Epithelial cell of proximal tubule (primary cell): ENCODE results near the gene KBTBD8. TPM values are rescaled to one million over a fixed set of nuclear protein-coding genes. Genes with fewer than 3 reads are reported as not detected.

Experiments
- DNase-seq: peaks from one replicate; pipeline ENCODE4 v3.0.0-alpha.2; 2011; ENCODE audit warnings: low read depth
- H3K4me3 ChIP-seq: 2 replicates; pipeline ENCODE4 v1.5.1; 2011; ENCODE audit warnings: low read depth, mild to moderate bottlenecking, low read length
- total RNA-seq: library from RNA; depleted of rRNA; stranded (reverse); fragments of >200 nt; gene quantifications from 2 replicates; pipeline ENCODE4 v1.2.3, GENCODE V29; 2015
- TF ChIP-seq, protein P1 (sequence below): conservative IDR thresholded peaks from 2 replicates; pipeline ENCODE4 v1.5.1; 2012; ENCODE audit warnings: low read depth, mild to moderate bottlenecking, low read length

KBTBD8 gene
- total RNA-seq, 1 donor from 2014 or later: 0.69 TPM

DNA sequence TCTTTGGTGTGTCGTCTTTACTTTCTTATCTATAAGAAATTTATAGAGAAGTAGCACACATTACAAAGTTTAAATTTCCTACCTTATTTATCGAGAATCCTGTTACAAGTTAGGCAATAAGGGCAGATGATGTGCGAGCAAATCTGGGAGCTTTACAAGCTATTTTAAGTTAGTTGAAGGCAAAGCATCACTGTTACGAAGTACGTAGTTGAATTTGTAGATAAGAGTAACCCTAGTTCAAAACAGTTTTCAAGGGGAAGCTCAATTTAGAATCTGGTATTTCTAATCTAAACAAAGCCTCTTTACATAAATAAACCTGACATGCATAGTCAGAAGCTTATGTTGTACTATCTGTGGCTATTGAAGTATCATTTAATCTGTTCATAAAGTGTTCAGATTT, 8.4 kb downstream of the KBTBD8 start:
- TF ChIP-seq, protein P1, sequence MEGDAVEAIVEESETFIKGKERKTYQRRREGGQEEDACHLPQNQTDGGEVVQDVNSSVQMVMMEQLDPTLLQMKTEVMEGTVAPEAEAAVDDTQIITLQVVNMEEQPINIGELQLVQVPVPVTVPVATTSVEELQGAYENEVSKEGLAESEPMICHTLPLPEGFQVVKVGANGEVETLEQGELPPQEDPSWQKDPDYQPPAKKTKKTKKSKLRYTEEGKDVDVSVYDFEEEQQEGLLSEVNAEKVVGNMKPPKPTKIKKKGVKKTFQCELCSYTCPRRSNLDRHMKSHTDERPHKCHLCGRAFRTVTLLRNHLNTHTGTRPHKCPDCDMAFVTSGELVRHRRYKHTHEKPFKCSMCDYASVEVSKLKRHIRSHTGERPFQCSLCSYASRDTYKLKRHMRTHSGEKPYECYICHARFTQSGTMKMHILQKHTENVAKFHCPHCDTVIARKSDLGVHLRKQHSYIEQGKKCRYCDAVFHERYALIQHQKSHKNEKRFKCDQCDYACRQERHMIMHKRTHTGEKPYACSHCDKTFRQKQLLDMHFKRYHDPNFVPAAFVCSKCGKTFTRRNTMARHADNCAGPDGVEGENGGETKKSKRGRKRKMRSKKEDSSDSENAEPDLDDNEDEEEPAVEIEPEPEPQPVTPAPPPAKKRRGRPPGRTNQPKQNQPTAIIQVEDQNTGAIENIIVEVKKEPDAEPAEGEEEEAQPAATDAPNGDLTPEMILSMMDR: no peak
- no peak for DNase-seq

DNA sequence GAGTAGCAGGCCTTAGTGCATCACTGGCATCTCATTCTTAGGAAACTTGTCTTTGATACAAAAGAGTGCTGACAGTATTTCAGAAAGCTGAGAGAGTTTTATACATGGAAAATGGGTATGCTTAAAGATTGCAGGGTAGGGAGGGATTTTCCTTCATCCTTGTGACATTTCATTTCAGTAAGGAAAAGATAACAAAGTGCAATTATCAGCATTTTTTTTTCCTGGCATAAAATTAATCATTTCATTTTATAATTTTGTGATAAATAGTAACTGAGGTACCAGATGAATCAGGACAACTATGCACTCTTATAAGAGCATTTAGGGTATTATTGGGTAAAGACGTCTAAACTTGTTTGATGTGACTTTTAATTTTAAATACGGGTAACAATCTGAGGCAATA, 10.3 kb downstream of the KBTBD8 start:
- DNase-seq: no peak
- TF ChIP-seq, protein P1: no peak
- no peak overlapping the region for H3K4me3 ChIP-seq

More for the DNA sequence above, 8.4 kb downstream of the KBTBD8 start:
- no peak overlapping the region for H3K4me3 ChIP-seq

DNA sequence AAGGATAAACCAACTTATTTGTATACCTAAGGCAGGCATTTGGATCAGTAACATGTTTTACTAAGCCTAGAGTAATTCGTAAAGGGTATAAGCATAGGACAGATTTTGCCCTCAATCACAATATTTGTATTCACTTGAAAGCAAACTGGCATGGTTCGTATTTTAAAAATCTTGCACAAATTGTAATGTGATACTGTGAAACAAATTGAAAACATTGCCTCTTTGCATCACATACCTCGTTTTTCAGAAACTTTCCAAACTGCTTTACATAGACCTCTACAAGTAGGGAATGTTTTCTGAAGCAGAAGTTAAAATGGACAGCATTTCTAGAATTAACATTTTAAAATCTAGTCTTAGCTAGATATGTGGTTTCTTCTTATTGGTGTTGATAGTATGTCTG, 11.6 kb downstream of the KBTBD8 start:
- TF ChIP-seq, protein P1: no peak
- H3K4me3 ChIP-seq: no peak overlapping the region
- no peak for DNase-seq

DNA sequence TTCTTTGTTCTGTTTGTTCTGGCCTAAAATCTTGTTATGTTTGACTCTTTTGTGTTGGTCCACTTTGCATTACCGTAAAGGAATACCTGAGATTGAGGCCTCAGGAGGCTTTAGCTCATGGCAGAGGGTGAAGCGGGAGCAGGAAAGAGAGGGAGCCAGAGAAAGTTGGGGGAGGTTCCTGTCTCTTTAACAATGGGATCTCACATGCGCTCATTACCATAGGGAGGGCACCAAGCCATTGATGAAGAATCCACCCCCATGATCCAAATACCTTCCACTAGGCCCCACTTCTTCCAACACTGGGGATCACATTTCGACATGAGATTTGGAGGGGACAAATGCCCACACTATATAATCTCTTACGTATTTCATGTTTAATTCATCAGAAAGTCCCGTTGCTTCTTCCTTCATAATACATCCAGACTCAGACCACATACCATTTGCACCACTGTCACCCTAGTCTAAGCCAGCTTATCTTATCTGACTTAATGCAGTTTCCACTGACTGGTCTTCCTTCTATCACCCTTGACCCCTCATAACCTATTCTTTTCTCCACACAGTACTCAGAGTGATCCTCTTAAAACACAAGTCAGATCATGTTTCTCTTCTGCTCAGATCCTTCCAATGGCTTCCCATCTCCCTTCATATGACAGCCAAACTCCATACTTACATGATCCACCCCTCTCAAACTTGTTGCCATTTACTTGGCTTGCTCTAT, 13.5 kb downstream of the KBTBD8 start:
- TF ChIP-seq, protein P1: no peak
- DNase-seq: no peak
- no peak overlapping the region for H3K4me3 ChIP-seq

DNA sequence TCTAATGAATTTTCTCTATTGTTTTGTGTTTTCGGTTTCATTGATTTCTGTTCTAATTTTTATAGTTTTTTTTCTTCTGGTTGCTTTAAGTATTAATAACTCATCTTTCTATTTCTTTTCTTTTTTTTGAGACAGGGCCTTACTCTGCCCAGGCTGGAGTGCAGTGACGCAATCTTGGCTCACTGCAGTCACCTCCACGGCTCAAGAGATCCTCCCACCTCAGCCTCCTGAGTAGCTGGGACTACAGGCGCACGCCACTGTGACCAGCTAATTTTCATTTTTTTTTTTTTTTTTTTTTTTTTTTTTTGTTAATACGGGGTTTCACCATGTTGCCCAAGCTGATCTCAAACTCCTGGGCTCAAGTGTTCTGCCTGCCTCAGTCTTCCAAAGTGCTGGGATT, 14.5 kb downstream of the KBTBD8 start:
- H3K4me3 ChIP-seq: no peak overlapping the region
- TF ChIP-seq, protein P1: no peak
- no peak for DNase-seq

DNA sequence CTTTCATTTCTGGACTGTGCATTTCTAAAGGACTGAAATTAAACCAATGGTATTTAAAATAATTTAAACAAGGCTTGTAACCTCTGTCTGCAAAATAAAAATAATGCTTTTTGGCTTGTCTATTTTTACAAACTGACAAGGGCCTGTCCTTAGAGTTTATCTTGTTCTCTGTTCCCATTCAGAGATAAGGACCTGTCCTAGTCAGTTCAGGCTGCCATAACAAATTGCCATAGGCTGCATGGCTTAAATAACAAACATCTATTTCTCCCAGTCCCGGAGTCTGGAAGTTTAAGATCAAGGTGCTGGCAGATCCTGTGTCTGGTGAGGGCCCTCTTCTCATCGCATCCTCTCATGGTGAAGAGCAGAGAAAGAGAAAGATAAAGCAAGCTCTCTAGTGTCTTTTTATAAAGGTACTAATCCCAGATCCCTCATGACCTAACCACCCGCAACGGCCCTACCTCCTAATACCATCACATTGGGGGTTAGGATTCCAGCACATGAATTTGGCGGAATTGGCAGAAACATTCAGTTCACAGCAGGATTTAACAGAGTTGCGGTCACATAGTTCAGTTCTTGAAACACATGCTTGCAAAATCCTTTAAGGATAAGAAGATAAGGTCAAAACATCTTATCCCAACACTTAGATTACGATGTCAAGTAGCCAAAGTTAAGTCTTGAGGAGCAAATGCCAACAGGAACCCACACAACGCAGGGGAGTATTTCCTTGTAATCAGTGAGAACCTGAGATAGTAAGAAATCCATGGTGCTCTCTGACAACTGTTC, 17.8 kb downstream of the KBTBD8 start:
- no peak overlapping the region for H3K4me3 ChIP-seq
- no peak for DNase-seq
- TF ChIP-seq, protein P1: no peak
